Measurements from ENCODE around the gene BAIAP2. TPM values are rescaled to one million over a fixed set of nuclear protein-coding genes. Genes with fewer than 3 reads are reported as not detected.
A peak's percentile ranks its signal among the peaks of the same experiment; 100 is the strongest.

BAIAP2 gene
- total and polyA plus RNA-seq, 2 of the 13 experiments (the other 11 are each of a cell fraction or from before 2014, with no cell fraction given): 22.5 to 24.0 TPM

DNA sequence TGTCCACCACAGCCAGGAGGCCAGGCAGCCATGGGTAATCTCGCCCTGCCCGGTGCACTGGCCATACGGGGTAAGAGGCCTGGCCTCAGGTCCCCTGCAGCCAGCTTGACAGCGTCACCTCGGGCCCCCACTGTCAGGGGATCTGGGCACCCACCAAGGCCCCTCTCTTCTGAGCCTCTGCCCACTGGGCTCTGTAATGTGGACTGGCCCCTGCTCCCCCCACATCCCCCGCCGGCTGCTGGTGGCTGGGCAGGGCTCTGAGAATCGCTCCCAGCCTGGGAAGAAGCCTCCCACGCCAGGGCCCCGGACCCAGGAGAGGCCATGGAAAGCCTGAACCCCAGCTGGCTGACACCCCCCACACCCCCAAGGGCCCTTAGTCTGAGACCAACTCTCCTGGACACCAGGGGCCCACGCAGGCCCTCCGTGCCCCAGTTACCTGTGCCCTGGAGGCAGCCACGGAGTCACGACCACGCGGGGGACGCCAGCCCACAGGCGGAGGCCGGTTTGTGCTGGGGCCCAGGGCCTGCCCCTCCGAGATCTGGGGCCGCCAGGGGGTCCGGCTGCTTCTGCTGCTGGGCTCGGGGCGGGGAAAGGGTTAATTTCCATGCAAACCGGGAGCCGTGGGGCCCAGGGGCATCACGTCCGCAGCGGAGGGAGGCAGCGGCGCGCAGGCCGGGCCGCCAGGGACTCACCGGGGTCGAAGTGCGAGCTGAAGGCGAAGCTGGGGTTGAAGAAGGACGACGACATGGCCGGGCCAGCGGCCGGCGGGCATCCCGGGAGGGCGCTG is 130.5 kb downstream of the BAIAP2 start, which contains the start of gene PVALEF (continued):
- peak; percentile 89 for TF ChIP-seq ZNF558 (CRISPR knock-in tag; IDR thresholded peaks at IDR 0.05; ENCODE audit: borderline replicate concordance)
- TF ChIP-seq ZNF672 (CRISPR knock-in tag; IDR thresholded peaks at IDR 0.05): no peak
- TF ChIP-seq, protein P1, sequence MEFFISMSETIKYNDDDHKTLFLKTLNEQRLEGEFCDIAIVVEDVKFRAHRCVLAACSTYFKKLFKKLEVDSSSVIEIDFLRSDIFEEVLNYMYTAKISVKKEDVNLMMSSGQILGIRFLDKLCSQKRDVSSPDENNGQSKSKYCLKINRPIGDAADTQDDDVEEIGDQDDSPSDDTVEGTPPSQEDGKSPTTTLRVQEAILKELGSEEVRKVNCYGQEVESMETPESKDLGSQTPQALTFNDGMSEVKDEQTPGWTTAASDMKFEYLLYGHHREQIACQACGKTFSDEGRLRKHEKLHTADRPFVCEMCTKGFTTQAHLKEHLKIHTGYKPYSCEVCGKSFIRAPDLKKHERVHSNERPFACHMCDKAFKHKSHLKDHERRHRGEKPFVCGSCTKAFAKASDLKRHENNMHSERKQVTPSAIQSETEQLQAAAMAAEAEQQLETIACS (CRISPR knock-in tag; IDR thresholded peaks at IDR 0.05): peak; percentile 65
- TF ChIP-seq ZNF331 (CRISPR knock-in tag; IDR thresholded peaks at IDR 0.05): peak; percentile 84
- TF ChIP-seq SMYD3 (CRISPR knock-in tag; IDR thresholded peaks at IDR 0.05): no peak
- TF ChIP-seq ZNF652 (CRISPR knock-in tag; IDR thresholded peaks at IDR 0.05; ENCODE audit: borderline replicate concordance, low read depth): peak; percentile 100
- TF ChIP-seq ARNTL (CRISPR knock-in tag; IDR thresholded peaks at IDR 0.05): no peak; the same call in 1 of the 2 replicates
- peak; percentile 58; the same call in 1 of the 2 replicates for TF ChIP-seq NKX3-1 (CRISPR knock-in tag; IDR thresholded peaks at IDR 0.05)
- TF ChIP-seq HOXA3 (CRISPR knock-in tag; IDR thresholded peaks at IDR 0.05): peak; percentile 83
- TF ChIP-seq, protein P2, sequence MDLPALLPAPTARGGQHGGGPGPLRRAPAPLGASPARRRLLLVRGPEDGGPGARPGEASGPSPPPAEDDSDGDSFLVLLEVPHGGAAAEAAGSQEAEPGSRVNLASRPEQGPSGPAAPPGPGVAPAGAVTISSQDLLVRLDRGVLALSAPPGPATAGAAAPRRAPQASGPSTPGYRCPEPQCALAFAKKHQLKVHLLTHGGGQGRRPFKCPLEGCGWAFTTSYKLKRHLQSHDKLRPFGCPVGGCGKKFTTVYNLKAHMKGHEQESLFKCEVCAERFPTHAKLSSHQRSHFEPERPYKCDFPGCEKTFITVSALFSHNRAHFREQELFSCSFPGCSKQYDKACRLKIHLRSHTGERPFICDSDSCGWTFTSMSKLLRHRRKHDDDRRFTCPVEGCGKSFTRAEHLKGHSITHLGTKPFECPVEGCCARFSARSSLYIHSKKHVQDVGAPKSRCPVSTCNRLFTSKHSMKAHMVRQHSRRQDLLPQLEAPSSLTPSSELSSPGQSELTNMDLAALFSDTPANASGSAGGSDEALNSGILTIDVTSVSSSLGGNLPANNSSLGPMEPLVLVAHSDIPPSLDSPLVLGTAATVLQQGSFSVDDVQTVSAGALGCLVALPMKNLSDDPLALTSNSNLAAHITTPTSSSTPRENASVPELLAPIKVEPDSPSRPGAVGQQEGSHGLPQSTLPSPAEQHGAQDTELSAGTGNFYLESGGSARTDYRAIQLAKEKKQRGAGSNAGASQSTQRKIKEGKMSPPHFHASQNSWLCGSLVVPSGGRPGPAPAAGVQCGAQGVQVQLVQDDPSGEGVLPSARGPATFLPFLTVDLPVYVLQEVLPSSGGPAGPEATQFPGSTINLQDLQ (CRISPR knock-in tag; IDR thresholded peaks at IDR 0.05): no peak; the same call in none of the 2 replicates
- TF ChIP-seq, protein P3, sequence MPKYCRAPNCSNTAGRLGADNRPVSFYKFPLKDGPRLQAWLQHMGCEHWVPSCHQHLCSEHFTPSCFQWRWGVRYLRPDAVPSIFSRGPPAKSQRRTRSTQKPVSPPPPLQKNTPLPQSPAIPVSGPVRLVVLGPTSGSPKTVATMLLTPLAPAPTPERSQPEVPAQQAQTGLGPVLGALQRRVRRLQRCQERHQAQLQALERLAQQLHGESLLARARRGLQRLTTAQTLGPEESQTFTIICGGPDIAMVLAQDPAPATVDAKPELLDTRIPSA (CRISPR knock-in tag; IDR thresholded peaks at IDR 0.05; ENCODE audit: borderline replicate concordance): no peak
- TF ChIP-seq ZNF747 (CRISPR knock-in tag; IDR thresholded peaks at IDR 0.05; ENCODE audit: borderline replicate concordance): no peak
- peak; percentile 83; the same call in 1 of the 2 replicates for TF ChIP-seq HNRNPL (IDR thresholded peaks at IDR 0.05; ENCODE audit: low read depth, low read length)
- TF ChIP-seq KDM2A (CRISPR knock-in tag; IDR thresholded peaks at IDR 0.05; ENCODE audit: borderline replicate concordance, low read depth): peak; percentile 84
- no peak for TF ChIP-seq PHB2 (IDR thresholded peaks at IDR 0.05; ENCODE audit: partially characterized antibody)
- TF ChIP-seq TBX2 (CRISPR knock-in tag; IDR thresholded peaks at IDR 0.05; ENCODE audit: borderline replicate concordance): no peak; the same call in none of the 2 replicates
- no peak for TF ChIP-seq ZNF780A (CRISPR knock-in tag; IDR thresholded peaks at IDR 0.05)
- TF ChIP-seq SRSF1 (optimal IDR thresholded peaks at IDR 0.05; ENCODE audit: low read depth, low read length): peak; percentile 69
- TF ChIP-seq ZNF530 (CRISPR knock-in tag; IDR thresholded peaks at IDR 0.05; ENCODE audit: low read depth): peak; percentile 89; the same call in 1 of the 2 replicates
- no peak for TF ChIP-seq CC2D1A (CRISPR knock-in tag; IDR thresholded peaks at IDR 0.05)
- TF ChIP-seq, protein P4, sequence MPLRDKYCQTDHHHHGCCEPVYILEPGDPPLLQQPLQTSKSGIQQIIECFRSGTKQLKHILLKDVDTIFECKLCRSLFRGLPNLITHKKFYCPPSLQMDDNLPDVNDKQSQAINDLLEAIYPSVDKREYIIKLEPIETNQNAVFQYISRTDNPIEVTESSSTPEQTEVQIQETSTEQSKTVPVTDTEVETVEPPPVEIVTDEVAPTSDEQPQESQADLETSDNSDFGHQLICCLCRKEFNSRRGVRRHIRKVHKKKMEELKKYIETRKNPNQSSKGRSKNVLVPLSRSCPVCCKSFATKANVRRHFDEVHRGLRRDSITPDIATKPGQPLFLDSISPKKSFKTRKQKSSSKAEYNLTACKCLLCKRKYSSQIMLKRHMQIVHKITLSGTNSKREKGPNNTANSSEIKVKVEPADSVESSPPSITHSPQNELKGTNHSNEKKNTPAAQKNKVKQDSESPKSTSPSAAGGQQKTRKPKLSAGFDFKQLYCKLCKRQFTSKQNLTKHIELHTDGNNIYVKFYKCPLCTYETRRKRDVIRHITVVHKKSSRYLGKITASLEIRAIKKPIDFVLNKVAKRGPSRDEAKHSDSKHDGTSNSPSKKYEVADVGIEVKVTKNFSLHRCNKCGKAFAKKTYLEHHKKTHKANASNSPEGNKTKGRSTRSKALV (CRISPR knock-in tag; IDR thresholded peaks at IDR 0.05): peak; percentile 42; the same call in 1 of the 2 replicates
- TF ChIP-seq RFXAP (CRISPR knock-in tag; IDR thresholded peaks at IDR 0.05; ENCODE audit: borderline replicate concordance): peak; percentile 73; the same call in 1 of the 2 replicates
